Ovary (tissue), 3 donors: ENCODE results near the gene CSTPP1.

Experiments
- EP300 ChIP-seq: sonication (generic); formaldehyde crosslinking; IDR thresholded peaks from one replicate; pipeline ENCODE4 v1.6.1; 2017; ENCODE audit warnings: antibody characterized with exemption
- POLR2A ChIP-seq: fragments of 450-650 bp; IDR thresholded peaks from one replicate; pipeline ENCODE4 v1.6.1; 2017; ENCODE audit warnings: antibody characterized with exemption, mild to moderate bottlenecking, moderate library complexity
- TF ChIP-seq, protein P1 (sequence below), 3 donors: fragments of 450-650 bp in 2 of 3; fragments of 200-600 bp in 1 of 3; IDR thresholded peaks; one replicate each; pipeline versions ENCODE4 v1.5.1 to v1.8.0; 2016 to 2022; ENCODE audit warnings: antibody characterized with exemption in 3 of 3, mild to moderate bottlenecking in 1 of 3
- donor health status: DM: no; HTN: no; CAD: no.

DNA sequence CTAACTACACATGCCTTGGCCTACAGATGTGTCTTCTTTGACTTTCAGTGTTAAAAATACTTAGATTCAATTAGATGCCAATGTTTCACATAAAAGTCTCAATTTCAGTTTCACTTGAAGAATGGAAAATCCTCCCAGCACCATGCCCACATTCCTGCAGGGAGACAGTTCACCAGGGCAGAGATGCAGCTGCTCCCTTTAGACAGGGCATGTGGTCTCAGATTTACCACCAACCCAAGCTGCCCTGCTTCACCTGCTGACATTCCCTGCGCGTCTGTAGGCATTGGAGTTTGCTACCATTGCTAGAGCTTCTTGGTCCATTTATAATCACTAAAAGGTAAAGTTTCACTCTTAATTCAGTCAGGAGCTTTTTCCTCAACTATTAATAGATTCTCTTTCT, 126.2 kb downstream of the CSTPP1 start:
- TF ChIP-seq, protein P1, sequence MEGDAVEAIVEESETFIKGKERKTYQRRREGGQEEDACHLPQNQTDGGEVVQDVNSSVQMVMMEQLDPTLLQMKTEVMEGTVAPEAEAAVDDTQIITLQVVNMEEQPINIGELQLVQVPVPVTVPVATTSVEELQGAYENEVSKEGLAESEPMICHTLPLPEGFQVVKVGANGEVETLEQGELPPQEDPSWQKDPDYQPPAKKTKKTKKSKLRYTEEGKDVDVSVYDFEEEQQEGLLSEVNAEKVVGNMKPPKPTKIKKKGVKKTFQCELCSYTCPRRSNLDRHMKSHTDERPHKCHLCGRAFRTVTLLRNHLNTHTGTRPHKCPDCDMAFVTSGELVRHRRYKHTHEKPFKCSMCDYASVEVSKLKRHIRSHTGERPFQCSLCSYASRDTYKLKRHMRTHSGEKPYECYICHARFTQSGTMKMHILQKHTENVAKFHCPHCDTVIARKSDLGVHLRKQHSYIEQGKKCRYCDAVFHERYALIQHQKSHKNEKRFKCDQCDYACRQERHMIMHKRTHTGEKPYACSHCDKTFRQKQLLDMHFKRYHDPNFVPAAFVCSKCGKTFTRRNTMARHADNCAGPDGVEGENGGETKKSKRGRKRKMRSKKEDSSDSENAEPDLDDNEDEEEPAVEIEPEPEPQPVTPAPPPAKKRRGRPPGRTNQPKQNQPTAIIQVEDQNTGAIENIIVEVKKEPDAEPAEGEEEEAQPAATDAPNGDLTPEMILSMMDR (IDR thresholded peaks at IDR 0.05), result no peak
- TF ChIP-seq POLR2A (no peak), EP300 (no peak)
